ENCODE results near the gene CC2D2B.
"Not testable (repeated sequence)": the region's sequence is repeated elsewhere in the genome, so short reads cannot be mapped to it uniquely, and the experiment has no call there.

Gene CC2D2B

GRCh38 chr10:95907456-95908253 is at the start of gene CC2D2B:
Gene CC2D2B, plus strand, starts transcription at chr10:95907975. Its CDS starts 3,349 bp downstream, at chr10:95911324.
- DNase-seq (ENCODE audit: low read depth) = peak; percentile 8

- DNase-seq (ENCODE audit: low read depth) = no peak
Measured at GRCh38 chr10:95860166-95860940, 47.4 kb upstream of the CC2D2B start.

GRCh38 chr10:95861386-95861785 is 46.4 kb upstream of the CC2D2B start:
- no peak for DNase-seq (ENCODE audit: low read depth)

GRCh38 chr10:95864906-95865813 is 42.6 kb upstream of the CC2D2B start:
- no peak for DNase-seq (ENCODE audit: low read depth)

GRCh38 chr10:95865814-95866466 is 41.8 kb upstream of the CC2D2B start:
- no peak for DNase-seq (ENCODE audit: low read depth)

GRCh38 chr10:95866467-95866842 is 41.3 kb upstream of the CC2D2B start:
- DNase-seq (ENCODE audit: low read depth) = no peak

- no peak for DNase-seq (ENCODE audit: low read depth)
Measured at GRCh38 chr10:95867866-95868265, 39.9 kb upstream of the CC2D2B start.

GRCh38 chr10:95872158-95872711 is 35.5 kb upstream of the CC2D2B start:
- no peak for DNase-seq (ENCODE audit: low read depth)

- no peak for DNase-seq (ENCODE audit: low read depth)
Measured at GRCh38 chr10:95873139-95873538, 34.6 kb upstream of the CC2D2B start.

- no peak for DNase-seq (ENCODE audit: low read depth)
Measured at GRCh38 chr10:95873651-95874050, 34.1 kb upstream of the CC2D2B start.

GRCh38 chr10:95874783-95875182 is 33.0 kb upstream of the CC2D2B start:
- DNase-seq (ENCODE audit: low read depth) = not testable (repeated sequence)

- no peak for DNase-seq (ENCODE audit: low read depth)
Measured at GRCh38 chr10:95876756-95877155, 31.0 kb upstream of the CC2D2B start.

- DNase-seq (ENCODE audit: low read depth) = no peak
Measured at GRCh38 chr10:95877881-95878280, 29.9 kb upstream of the CC2D2B start.

- no peak for DNase-seq (ENCODE audit: low read depth)
Measured at GRCh38 chr10:95880704-95881103, 27.1 kb upstream of the CC2D2B start.

GRCh38 chr10:95881316-95881715 is 26.5 kb upstream of the CC2D2B start:
- DNase-seq (ENCODE audit: low read depth) = no peak

GRCh38 chr10:95889830-95890229 is 17.9 kb upstream of the CC2D2B start:
- DNase-seq (ENCODE audit: low read depth) = no peak

- no peak for DNase-seq (ENCODE audit: low read depth)
Measured at GRCh38 chr10:95896071-95896850, 11.5 kb upstream of the CC2D2B start.

- DNase-seq (ENCODE audit: low read depth) = not testable (repeated sequence)
Measured at GRCh38 chr10:95905897-95906580, 1.7 kb upstream of the CC2D2B start.

GRCh38 chr10:95906677-95907455 is 909 bp upstream of the CC2D2B start:
- DNase-seq (ENCODE audit: low read depth) = no peak
